Psoas muscle (tissue), 8 donors: ENCODE measurements around the gene PTAR1. TPM values are rescaled to one million over a fixed set of nuclear protein-coding genes. Genes with fewer than 3 reads are reported as not detected.

ENCODE experiments used
- ATAC-seq, 4 donors: fragments of 200-7000 bp; cut with Tn5 transposase; one replicate each; pipeline ENCODE4 v1.9.1; 2020; ENCODE audit warnings: moderate library complexity in 3 of 4, mild to moderate bottlenecking in 2 of 4
- DNase-seq, 2 donors: peaks; one replicate each; pipeline ENCODE4 v3.0.0-alpha.2; 2020
- H3K27ac ChIP-seq: fragments of 200-600 bp; one replicate; pipeline ENCODE4 v1.8.0; 2022
- H3K27me3 ChIP-seq, 3 donors: fragments of 200-600 bp in 1 of 3; one replicate each; pipeline versions ENCODE4 v1.6.1 to v1.8.0; 2013 to 2022; ENCODE audit warnings: low read length in 2 of 3, mild to moderate bottlenecking in 2 of 3, moderate library complexity in 1 of 3; ENCODE audit not compliant: insufficient read depth in 3 of 3
- H3K36me3 ChIP-seq, 2 donors: fragments of 200-600 bp in 1 of 2; one replicate each; pipeline versions ENCODE4 v1.6.1 to v1.8.0; 2013 to 2022; ENCODE audit warnings: low read depth in 1 of 2, mild to moderate bottlenecking in 1 of 2, moderate library complexity in 1 of 2; ENCODE audit not compliant: insufficient read depth in 1 of 2
- H3K4me1 ChIP-seq: fragments of 200-600 bp; one replicate; pipeline ENCODE4 v1.8.0; 2022
- H3K4me3 ChIP-seq: fragments of 200-600 bp; one replicate; pipeline ENCODE4 v1.8.0; 2022; ENCODE audit warnings: mild to moderate bottlenecking
- H3K9me3 ChIP-seq: fragments of 200-600 bp; one replicate; pipeline ENCODE4 v1.8.0; 2022
- CTCF ChIP-seq: fragments of 200-600 bp; IDR thresholded peaks from one replicate; pipeline ENCODE4 v1.8.0; 2022; ENCODE audit warnings: antibody characterized with exemption
- WGBS, 3 donors: extraction: QIAGEN DNeasy Blood & Tissue Kit; methylation state at CpG; one replicate each; pipeline versions ENCODE4 v1.1.6 to v1.1.7; 2013; 5-methylcytosine and 5-hydroxymethylcytosine counted together
- intact Hi-C, 2 donors: fragments of 100-400 bp; cut with DNase I; formaldehyde crosslinking; loops; one replicate each; pipeline versions ENCODE4 v1.11.0 to v1.14.2; 2022
- long read RNA-seq, 2 donors: library from polyadenylated mRNA; unstranded; transcript quantifications; one replicate each; pipeline ENCODE4 v2.0.0, GENCODE V29; 2021
- polyA plus RNA-seq, 3 donors: library from polyadenylated mRNA; stranded (reverse); fragments of 200-250 nt; gene quantifications; one replicate each; pipeline ENCODE4 v1.2.3, GENCODE V29; 2013
- total RNA-seq, 4 donors: library from RNA; stranded (reverse); fragmentation: NEBNext Ultra II Directional in 2 of 4; extraction: Animal tissue kit (Norgen Biotek cat#: 25700) in 2 of 4; gene quantifications; one replicate each; pipeline versions ENCODE4 v1.2.1 to v1.2.4, GENCODE V29; 2021 to 2023
- donor health status: healthy with polysubstance abuse.
- donor health status: DM: no; HTN: no; CAD: no; lungs with moderate emphysema.
- donor health status: Bipolar disorder and iron deficiency.
- donor health status: healthy.
- donor health status: DM: yes; HTN: yes; CAD: no.
- donor health status: DM: no; HTN: no; CAD: no.
- donor health status: DM: no; HTN: no; CAD: no.
- donor health status: DM: yes; HTN: yes; CAD: no.

Gene PTAR1
- total RNA-seq (10 to 100 TPM; 24.0 to 27.9 (median 26.3) TPM), polyA plus RNA-seq (10 to 100 TPM in 2 of 3 donors, 1 to 10 TPM in 1; 7.5 to 18.0 (median 10.4) TPM)
- long read RNA-seq, donor 1, partial matches to known transcripts: 2 of 5 reads
- long read RNA-seq, donor 1, other reads (novel, unspliced or antisense): 2 of 5 reads
- long read RNA-seq, donor 2, partial matches to known transcripts: 1 of 9 reads
- long read RNA-seq, donor 2, other reads (novel, unspliced or antisense): 4 of 9 reads

- intact Hi-C loops: loop anchor here (10.0 kb wide), 3 partner anchors 85 to 495 kb away; partner anchors contain the start of genes APBA1 (in 2 of the 2) and SMC5 (in 1 of the 2)
- no peak for TF ChIP-seq CTCF
- Histone ChIP-seq H3K4me3 (peak within 1 kb of the TSS; percentile 94), H3K9me3 (no peaks in the 10 kb centered on the region), H3K27me3 (no peaks in the 10 kb centered on the region), H3K27ac (peak within 1 kb of the TSS; percentile 98), H3K36me3 (no peaks in the 10 kb centered on the region), H3K4me1 (peaks cover 29% of the 10 kb centered on the region)
- ATAC-seq (peak; percentile 95 to 98 (median 96)), DNase-seq (peak; percentile 93 to 96)
- WGBS, 3 donors: 0% methylated on average over 78 to 98 of the region's 98 CpGs
Measured at GRCh38 chr9:69759421-69760277, at the start of gene PTAR1. PTAR1 (minus strand) TSS chr9:69760011; CDS start chr9:69759938, 73 bp downstream.

- H3K27ac ChIP-seq: no peak overlapping the region
- no peaks in the 10 kb centered on the region for H3K36me3 ChIP-seq
- no peak overlapping the region for H3K4me3 ChIP-seq
- no peaks in the 10 kb centered on the region for H3K4me1 ChIP-seq
- no peak for TF ChIP-seq CTCF
- intact Hi-C loops: loop anchor here in 1 of 2 donors (10.0 kb wide), 1 partner anchor 45 kb away; no protein-coding TSS in a partner anchor
- no peaks in the 10 kb centered on the region for H3K9me3 ChIP-seq
- DNase-seq (no peak), ATAC-seq (no peak)
- H3K27me3 ChIP-seq: peaks cover 0 to 4% (median 0%) of the 10 kb centered on the region in 3 donors
- 70 to 75% (median 71%) methylated on average over 8 of the region's 8 CpGs for WGBS, 3 donors
Measured at GRCh38 chr9:69809304-69809863, 49.6 kb upstream of the PTAR1 start.

- intact Hi-C loops: loop anchor here in 1 of 2 donors (10.0 kb wide), 1 partner anchor 48 kb away; no protein-coding TSS in a partner anchor
- Histone ChIP-seq H3K9me3 (no peaks in the 10 kb centered on the region), H3K36me3 (no peaks in the 10 kb centered on the region), H3K27me3 (peaks cover 0 to 4% (median 0%) of the 10 kb centered on the region in 3 donors), H3K4me1 (no peaks in the 10 kb centered on the region), H3K4me3 (no peak overlapping the region), H3K27ac (no peak overlapping the region)
- WGBS, 3 donors: 69 to 71% (median 70%) methylated on average over 6 of the region's 6 CpGs
- no peak for DNase-seq
- ATAC-seq: no peak
- TF ChIP-seq CTCF: no peak
Measured at GRCh38 chr9:69806627-69807026, 46.8 kb upstream of the PTAR1 start.

GRCh38 chr9:69805962-69806515 lies 46.2 kb upstream of the PTAR1 start:
- Histone ChIP-seq H3K27ac (no peak overlapping the region), H3K4me3 (no peak overlapping the region), H3K4me1 (no peaks in the 10 kb centered on the region), H3K36me3 (no peaks in the 10 kb centered on the region), H3K27me3 (peaks cover 0 to 4% (median 0%) of the 10 kb centered on the region in 3 donors), H3K9me3 (no peaks in the 10 kb centered on the region)
- ATAC-seq: no peak
- no peak for DNase-seq
- WGBS, 3 donors: 64 to 83% (median 68%) methylated on average over 3 of the region's 3 CpGs
- intact Hi-C loops: loop anchor here in 1 of 2 donors (10.0 kb wide), 1 partner anchor 49 kb away; no protein-coding TSS in a partner anchor
- TF ChIP-seq CTCF: no peak
